ENCODE data around the gene TXNRD1.
"Not testable (repeated sequence)": the region's sequence is repeated elsewhere in the genome, so short reads cannot be mapped to it uniquely, and the experiment has no call there.

Gene TXNRD1

DNA sequence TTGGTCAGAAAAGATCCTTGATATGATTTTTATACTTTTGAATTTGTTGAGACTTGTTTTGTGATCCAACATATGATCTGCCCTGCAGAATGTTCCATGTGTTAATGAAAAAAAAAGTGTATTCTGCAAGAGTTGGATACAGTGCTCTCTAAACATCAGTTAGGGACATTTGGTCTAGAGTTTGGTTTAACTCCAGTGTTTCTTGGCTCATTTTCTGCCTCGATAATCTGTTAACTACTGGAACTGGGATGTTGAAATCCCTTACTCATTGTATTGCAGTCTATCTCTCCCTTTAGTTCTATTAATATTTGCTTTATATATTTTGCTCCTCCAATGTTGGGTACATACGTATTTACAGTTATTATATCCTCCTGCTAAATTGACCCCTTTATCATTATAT lies 18.3 kb upstream of the TXNRD1 start:
- no peak for DNase-seq

DNA sequence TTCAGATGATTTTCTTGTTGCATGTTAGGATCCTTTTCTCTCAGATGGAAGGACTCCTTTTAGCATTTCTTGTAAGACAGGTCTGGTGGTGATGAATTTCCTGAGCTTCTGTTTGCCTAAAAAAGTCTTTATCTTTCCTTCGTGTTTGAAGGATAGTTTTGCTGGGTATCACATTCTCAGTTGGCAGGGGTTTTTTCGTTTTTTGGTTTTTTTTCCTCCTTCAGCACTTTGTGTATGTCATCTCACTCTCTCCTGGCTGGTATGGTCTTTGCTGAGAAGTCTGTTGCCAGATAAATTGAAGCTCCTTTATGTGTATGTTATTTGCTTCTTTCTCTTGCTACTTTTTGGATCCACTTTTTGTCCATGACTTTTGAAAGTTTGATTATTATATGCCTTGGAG lies 15.6 kb upstream of the TXNRD1 start:
- DNase-seq: no peak

DNA sequence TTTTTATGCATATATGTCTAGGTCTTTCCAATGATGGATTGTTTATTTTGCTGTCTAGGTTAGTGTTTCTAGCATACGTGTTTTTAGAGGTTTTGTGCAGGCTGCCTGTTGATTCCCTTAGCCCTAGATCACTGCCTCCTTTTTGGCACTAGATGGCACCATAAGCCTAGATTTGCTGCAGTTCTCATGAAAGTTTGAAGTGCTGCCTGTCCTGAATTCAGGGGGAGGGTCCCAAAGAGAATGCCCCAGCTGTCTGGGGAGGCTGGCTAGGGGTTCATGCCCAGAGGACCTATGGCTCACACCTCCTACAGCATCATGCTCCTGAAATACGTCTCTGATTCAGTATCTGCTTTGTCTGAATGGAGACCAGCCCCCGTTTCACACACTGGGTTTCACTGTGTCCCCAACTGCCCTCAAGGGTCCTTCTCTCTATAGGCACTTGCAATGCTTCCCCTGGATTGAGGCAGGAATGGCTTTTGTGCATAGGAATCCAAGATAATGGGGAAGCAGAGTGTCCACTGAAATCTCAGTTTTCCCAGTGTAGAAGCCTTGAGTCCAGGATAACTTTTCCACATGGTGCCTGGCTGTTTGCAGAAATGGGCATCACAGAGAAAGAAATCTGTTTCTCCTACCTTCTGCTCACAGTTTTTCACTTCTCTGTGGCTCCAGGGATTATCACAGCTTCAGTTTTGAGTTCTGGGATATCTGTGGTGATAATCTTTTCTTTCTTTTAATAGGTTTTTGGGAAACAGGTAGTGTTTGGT lies 14.2 kb upstream of the TXNRD1 start:
- peak; percentile 61 to 89 (median 71) for DNase-seq

DNA sequence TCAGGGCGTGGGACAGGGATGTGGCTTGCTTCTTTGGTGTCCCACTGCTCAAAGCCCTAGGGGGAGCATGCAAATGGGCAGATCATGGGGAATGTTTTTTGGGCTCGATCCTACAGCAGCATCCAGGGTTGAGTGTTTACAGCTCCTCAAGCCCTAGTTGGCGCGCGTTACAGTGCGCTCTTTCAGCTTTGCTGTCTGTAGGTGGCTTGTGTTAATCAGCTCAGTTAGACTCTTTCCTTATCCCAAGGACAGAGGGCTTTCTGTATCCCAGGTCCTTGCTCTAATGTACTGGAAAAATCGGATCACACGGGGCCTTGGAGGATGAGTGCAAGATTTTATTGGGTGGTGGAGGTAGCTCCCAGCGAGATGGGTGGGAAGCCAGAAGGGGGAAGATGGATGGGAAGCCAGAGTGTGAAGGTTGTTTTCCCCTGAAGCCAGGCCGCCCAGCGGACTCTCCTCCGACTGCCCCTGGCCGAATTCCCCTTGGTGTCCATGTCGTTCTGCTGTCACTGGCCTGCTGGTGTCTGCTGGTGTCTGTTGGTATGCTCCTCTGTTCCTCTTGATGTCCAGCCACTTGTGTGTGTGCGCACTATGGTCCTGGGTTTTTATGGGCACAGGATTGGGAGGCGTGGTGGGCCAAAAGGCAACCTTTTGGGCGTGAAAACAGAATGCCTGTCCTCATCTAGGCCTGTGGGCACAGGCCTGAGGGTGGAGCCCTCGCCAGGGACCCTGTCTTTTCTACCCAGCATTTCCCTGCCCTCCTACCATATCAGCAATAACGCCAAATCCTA lies 10.7 kb upstream of the TXNRD1 start:
- no peak for DNase-seq

DNA sequence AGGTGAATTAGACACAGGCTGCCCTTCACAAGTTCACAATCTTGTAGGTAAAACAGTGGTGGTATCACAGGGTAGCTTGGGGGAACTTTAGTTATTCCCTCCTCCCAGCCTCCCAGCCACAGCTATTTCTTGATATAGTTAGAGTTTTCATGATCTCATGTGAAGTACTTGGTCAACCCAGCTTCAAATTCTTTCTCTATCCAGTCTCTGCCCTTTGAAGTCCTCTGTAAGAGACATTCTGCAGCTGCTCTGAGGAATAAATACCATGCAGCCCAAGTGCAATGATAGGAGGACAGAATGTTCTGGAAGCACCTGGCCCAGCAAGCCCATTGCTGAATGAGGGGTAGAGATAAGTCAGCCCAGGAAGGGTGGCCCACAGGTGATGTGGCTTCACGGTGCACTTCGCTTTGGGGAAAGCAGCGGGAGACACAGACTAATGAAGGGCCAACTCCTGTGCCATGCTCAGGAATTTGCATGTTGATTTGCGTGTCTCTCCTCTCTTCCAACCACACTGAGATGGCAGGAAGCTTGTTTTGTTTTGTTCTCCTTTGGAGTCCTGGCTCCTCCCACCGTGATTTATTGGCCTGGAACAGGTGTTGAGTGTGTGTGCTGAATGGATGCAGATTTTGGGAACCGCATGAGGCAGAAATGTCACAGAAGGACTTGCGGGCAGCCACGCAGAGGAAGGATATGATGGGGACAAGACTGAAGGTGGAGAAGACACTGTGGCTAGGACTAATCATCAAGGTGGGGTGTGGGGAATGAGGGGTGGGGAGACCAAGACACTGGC lies 8.0 kb upstream of the TXNRD1 start:
- DNase-seq: peak in 2 of 3 experiments; percentile 22 to 61

DNA sequence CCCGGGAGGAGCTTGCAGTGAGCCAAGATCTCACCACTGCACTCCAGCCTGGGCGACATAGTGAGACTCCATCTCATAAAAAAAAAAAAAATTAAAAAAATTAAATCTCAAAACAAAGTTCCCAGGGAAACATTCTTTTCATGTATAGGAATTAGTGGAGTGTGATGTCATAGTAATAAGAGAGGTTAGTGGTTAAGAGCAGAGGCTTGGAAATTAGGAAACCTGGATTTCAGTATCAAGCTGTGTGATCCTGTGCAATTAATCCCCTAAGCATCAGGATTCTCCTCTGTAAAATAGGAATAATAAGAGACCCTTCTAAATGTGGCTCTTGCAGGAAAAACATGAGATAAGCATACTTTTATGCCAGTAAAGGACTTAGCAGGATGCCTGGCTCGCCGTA lies 3.1 kb upstream of the TXNRD1 start:
- DNase-seq: no peak

DNA sequence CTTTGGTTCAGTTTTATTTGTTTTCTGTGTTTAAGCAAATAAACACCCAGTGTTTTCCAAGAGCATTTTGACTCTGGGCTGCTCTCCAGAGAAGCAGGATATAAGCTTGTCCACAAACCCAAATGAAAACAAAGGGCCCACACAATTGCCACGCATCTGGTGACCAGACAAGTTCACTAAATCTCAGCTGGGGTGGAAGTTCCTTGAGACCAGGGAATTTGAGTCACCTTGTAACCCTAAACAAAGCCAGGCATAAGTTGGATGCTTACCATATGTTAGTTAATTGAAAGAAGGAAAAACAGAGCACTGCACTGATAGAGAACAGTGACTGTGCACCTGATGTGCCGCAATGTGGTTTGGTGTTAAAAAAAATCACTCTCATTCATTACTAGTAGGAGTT lies 1.6 kb upstream of the TXNRD1 start:
- no peak for DNase-seq

DNA sequence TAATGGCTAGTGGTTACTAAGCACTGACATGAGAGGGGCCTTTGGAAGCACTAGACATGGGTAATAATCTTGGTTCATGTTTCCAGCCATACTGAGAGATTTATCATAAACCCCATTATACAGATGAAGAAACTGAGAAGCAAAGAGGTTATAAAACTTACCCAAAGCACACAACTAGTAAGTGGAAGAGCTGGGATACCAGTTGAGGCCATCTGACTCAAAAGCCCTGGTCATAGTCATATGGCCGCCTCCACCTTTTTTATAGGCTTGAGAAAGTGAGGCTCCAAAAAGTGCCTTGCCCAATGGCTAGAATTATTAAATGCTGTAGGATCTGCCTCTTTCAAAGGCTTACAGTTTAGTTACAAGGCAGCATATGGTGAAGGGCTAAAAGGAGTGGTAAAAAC lies 944 bp downstream of the TXNRD1 start:
- no peak for DNase-seq

DNA sequence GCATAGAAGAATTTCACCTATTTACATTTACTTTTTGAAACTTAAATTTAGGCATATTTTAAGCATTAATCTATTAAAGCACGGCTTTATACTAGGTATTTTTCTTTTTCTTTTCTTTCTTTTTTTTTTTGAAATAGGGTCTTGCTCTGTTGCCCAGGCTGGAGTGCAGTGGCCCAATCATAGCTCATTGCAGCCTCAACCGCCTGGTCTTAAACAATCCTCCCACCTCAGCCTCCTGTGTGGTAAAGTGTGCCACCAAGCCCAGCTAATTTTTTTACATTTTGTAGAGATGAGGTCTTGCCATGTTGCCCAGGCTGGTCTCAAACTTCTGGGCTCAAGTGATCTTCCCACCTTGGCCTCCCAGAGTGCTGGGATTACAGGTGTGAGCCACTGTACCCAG lies 2.9 kb downstream of the TXNRD1 start:
- not testable (repeated sequence) for DNase-seq

DNA sequence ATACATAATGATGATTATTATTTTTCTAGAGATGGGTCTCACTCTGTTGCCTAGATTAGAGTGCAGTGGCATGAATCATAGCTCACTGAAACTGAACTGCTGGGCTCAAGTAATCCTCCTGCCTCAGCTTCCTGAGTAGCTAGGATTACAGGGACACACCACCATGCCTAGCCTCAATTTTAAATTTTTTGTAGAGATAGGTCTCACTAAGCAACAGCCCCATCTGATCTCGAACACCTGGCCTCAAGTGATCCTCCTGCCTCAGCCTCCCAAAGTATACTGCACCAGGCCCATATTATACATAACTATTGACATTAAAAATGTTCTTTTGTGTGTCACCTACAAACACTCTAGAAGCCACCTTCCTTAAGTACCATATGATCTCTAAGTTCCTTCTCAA lies 3.4 kb downstream of the TXNRD1 start:
- DNase-seq: no peak

DNA sequence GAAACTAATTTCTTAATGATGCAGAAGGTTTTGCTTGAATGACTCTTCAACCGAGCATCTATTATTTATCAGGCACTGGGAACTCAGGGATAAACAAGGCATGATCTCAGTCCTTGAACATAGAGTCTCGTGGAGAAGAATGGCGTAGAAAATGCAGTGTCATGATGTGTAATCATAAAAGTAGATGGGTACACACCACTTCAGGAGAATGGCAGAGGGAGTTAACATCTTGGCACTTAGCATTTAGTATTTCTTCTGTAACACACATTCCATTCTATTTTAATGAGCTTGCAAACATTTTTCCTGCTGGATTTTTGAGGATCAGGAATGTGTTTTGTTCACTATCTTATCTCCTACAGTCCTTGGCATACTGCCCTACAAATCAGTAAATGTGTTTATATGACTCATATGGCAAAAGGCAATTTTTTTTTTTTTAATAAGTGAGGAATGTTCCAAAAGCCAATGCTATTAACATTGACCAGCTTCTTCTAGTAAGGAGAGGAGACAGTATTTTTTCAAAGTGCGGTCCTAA lies 3.8 kb downstream of the TXNRD1 start:
- peak in 2 of 3 experiments; percentile 61 to 73 for DNase-seq

DNA sequence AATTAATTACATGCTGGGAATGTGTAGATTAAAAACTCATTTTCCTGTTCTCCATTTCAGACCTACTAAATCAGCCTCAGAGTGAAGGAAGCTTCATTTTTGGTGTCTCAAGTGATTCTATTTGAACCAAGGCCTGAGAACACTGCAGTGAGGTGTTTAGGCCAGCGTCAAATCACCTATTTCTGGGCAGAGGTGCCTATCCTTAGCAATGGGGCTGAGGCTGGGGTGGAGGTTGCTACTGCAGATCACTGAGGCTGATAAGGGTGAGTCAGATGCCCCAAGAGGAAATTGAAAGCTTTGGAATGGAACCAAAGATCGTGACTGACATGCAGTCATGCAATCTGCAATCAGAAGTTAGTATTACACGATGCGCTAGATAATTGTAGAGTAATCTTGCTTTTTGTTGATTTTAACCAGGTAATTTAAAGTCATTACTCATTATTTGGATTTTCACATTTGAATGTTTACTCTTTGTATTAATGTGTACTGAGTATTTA lies 4.4 kb downstream of the TXNRD1 start:
- peak in 2 of 3 experiments; percentile 67 to 93 for DNase-seq

DNA sequence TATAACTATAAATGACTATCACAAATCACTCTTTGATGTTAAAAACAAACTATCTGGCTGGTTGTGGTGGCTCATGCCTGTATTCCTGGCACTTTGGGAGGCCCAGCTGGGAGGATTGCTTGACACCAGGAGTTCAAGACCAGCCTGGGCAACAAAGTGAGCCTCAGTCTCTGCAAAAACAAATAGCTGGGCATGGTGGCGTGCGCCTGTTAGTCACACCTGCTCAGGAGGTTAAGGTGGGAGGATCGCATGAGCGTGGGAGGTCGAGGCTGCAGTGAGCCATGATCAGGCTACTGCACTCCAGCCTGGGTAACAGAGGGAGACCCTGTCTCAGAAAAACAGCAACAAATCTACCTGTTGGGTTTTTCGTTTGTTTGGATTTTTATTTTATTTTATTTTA lies 5.4 kb downstream of the TXNRD1 start:
- DNase-seq: no peak

DNA sequence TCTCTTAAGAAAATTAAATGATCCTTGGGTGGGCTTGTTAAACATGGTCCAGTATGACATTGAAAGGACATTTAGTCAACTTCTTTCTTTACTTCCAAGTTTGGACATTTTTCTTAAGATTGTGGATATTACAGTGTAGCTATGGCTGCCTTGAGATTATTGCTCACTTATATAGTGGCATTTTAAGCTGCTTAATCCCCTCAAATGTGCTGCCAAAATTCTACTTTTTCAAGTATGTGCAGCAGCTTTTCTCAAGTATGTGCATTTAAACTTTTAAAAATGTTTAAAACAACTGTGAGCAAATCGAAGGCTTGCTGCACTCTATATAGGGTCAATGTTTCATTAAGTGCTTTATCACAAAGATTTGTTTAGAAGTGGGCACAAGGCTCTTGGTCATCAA lies 7.4 kb downstream of the TXNRD1 start:
- DNase-seq: no peak

DNA sequence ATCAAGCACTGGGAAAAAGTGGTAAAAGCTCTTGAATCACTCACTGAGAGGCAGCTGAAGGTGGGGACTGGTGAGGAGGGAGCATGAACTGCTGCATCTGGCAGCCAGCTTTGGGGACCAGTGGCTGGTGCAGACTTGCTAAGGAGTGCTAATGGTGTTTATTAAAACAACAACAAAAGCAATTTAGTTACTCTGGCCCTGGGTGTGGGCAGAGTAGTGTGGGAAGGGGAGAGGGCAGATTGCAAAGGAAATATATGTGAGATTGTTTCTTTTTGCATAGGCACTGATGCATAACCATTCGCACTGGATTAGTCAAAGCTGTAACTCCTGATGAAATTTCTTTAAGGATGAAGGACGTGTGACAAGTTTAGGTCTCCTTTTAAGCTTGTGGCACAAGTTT lies 8.1 kb downstream of the TXNRD1 start:
- DNase-seq: no peak

DNA sequence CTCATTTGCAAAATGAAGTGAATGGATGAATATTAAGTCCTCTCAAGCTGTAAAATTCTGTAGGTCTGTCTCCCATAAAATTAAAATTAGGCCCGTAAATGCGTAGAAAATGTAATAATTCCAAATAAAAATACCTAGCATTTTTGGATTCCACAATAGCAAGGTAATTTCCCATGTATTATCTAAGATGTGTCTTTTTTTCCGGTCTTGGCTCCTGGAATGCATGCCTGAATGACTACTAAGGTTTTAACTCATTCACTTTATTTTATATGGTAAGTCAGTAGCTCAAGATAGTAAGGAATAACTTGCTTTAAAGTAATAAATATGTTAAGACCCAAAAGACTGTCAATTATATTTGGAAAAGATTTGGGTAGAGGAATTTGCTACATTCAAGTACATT lies 11.1 kb downstream of the TXNRD1 start:
- no peak for DNase-seq

DNA sequence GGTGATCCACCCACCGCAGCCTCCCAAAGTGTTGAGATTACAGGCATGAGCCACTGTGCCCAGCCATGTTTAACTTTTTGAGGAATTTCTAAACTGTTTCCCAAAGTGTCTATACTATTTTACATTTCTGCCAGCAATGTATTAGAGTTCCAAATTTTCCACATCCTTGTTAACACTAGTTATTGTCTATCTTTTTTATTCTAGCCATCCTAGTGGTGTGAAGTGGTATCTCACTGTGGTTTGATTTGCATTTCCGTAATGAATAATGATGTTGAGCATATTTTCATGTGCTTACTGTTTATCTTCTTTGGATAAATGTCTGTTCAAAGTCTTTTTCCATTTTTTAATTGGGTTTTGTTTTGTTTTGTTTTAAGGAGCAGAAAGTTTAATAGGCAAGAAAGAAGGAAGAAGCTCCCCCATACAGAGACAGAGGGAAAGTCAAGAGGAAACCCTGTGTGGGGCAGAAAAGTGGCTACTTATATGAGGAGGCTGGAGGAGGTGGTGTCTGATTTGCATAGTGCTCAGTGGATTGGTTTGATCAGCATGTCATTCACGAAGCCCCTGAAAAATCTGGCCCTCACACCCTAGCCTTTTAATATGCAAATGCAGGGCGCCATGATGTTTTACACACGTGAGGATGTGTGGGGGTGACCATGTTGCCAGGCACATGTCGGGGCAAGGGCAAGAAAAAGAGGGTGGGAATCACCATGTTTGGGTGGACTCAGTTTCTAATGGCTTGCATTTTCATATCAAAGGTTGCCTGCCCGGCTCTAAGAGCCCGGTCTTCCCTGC lies 14.9 kb downstream of the TXNRD1 start:
- DNase-seq: no peak

DNA sequence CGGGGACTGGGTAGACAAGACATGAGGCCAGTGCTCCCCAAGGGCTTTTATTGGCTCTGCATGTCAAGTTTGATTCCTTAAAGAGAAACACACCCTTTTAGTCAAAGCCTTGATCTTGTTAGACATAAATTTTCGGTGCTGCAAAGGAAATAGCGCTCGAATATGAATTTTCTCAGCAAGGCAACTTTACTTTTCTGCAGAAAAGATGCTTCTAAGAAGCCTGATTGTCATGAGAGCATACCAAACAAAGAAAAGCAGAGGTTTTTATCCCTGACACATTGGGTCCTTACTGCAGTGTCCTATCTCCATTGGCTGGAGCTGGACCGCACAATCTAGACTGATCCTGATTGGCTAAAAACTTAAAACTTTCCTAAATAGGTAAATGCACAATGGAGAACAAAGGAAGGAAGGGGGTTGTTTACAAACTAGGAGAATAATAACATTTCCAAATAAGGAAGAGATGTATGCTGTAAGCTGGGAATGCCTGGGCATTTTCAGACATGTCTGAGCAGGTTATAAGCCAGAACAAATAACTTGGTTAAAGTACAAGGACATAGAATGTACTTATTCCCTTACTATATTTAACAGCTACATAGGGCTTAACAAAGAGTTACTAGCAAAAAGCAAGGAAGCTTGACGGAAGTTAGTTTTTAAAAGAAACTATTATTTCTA lies 17.2 kb downstream of the TXNRD1 start:
- no peak for DNase-seq

DNA sequence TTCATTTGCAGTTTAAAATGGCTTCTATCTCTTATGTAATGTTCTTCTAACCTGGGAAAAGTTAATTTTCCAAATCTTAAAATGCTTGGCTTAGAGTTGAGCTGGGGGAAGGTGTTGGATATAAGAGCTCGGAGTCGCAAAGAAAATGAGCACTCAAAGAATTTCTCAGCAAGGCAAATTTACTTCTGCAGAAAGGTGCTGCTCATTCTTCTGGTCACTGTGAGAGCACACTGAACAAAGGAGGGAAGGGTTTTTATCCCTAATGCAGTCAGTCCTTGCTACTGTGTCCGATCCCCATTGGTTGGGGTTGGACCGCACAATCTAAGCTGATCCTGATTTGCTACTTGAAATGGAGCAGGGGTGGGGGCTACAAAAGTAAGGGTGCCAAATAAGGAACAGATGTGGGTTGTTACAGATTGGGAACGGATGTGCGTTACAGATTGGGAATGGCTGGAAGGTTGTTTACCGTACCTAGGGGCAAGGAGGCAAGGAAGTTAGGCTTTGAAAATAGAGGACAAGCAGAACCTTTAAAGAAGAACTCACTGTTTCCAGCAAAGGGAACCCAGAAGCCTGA lies 19.4 kb downstream of the TXNRD1 start:
- DNase-seq: no peak

DNA sequence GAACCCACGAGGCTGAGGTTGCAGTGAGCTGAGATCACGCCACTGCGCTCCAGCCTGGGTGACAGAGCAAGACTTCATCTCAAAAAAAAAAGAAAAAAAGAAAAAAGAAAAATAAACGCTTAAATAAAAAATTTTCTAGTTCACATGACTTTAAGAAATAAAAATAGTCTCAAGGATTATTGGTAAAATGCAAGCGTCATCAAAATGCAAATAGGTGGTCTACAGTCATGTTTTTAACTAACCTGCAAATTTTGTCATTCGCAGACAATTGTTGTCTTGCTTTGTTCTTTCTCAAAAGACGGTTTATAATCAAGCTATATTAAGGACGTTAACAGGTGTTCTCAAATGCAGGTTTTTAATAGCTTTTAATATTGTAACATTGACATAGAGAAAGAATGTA lies 22.4 kb downstream of the TXNRD1 start:
- no peak for DNase-seq

DNA sequence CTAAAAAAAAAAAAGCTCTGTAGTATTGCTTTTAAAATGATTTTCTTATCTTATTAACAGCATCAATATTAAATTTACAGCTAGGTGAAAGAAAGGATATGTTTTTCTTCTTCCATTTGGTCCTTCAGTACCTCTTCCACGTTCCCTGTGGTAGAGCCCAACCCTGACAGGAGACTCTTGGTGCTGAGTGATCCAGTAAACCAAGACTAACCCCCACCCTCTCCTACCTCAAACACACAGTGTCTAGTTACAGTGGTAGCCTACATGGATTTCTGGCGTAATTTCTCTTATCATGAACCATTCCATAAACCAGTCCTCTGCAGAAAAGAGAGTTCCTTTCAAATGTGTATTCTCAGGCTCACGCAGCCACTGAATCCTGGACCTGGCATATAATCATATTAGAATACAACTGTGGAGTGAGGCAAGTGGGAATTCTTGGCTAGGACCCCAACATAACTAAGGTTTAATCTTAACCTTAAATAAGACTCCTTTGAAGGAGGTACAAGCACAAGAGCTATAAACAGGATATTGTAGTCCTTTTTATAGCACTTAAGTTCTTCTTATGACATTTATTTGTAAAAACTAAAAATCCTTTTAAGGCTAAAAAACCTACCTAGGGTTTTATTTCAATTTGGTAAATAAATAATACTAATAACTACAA lies 27.1 kb downstream of the TXNRD1 start:
- no peak for DNase-seq

Measured in NCI-H1417 (cell line).